GM19328 (cell line): ENCODE data around the gene CNOT8.

ENCODE experiments used
- ATAC-seq: cut with Tn5 transposase; IDR thresholded peaks from one replicate; pipeline ENCODE4 v1.9.1; 2021; ENCODE audit warnings: mild to moderate bottlenecking, moderate library complexity; ENCODE audit not compliant: unreplicated experiment

CNOT8 gene

DNA sequence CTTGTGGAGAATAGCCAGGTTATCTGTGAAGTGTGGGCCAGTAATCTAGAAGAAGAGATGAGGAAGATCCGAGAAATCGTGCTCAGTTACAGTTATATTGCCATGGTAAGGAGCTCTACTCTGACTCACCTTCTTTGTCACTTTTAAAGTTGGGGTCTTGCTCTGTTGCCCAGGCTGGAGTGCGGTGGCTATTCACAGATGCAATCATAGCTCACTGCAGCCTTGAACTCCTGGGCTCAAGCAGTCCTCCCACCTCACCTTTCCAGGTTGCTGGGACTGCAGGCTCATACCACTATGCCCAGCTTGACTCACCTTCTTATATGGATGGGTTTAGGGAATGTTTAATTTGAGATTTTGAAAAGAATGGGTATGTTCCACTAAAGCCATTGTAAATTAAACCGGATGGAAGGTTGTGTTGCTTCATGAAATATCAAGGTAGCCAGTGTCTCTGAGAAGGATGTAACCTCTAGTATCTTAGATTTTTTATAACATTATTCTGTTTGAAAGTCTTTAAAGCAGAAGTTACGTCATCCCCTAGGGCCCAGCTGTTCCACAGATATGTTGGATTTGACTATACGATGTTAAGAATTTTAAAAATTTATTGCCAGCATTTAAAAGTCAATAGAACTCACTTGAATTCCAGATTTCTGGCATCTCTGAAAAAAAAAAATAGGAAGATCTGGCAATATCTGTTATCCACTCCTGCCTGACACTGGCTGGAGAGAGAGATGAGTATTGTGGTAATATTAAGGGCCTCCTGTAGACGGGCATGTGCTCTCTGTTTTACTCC, 5.1 kb downstream of the CNOT8 start:
- no peak for ATAC-seq

GRCh38 chr5:154865466-154866184, 7.2 kb downstream of the CNOT8 start:
- no peak for ATAC-seq

DNA sequence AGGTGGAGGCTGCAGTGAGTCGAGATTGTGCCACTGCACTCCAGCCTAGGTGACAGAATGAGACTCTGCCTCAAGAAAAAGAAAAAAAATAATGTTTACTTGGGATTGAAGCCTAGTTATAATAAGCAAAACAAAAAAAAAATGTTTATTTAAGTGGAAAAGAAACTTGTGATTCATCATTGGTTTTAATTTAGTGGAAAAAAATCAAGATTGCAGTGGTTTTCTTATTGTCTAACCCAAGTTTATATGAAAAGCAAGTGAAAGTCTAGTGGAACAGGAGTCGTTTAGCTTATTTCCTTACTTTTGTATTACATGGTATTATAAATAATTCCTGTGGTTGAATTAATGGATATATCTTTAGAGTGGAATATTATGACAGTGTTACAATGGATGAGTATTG, 8.4 kb downstream of the CNOT8 start:
- no peak for ATAC-seq

DNA sequence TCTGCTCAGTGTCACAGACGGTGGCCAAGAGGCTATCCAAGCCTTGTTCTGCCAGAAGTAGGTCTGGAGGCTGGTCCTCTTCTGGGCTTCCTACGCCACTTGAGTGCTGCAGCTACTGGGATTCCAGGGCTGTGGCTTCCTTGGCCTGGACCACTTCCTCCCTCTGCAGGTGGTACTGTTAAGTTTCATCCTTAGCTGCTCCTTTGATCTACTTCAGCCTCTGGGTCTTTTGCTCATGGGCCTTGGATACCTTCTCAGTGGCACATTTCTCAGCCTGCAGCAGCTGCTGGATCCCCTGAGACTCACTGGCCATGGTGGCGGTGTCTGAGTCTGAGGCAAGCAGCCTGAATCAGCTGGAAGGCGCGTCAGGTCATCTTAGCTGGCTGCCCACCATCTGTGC, 10.3 kb downstream of the CNOT8 start:
- ATAC-seq: no peak

GRCh38 chr5:154871734-154872133, 13.3 kb downstream of the CNOT8 start:
- ATAC-seq: no peak

GRCh38 chr5:154873791-154874331, 15.4 kb downstream of the CNOT8 start:
- ATAC-seq: no peak

- no peak for ATAC-seq
These were observed 20.4 kb downstream of the CNOT8 start for GRCh38 chr5:154878642-154879335.

GRCh38 chr5:154881986-154882385, 23.6 kb downstream of the CNOT8 start:
- ATAC-seq: no peak

DNA sequence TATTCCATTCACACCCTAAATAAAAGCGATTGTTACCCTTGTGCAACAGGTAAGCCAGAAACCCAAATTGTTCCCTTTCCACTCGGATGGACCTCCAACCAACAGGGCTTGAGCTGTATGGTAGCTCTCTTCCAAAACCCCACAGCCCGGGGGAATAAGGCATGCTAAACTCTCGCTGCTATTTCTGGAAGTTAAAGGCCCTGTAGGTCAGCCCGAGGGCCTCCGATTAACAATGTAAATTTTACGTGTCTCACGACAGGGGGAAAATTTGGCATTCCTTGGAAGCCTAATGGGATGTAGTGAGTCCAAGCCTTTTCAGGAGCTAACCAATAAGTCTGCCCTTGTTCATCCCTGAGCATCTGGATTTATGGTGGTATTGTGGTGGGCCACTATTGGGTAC, 26.0 kb downstream of the CNOT8 start:
- ATAC-seq: no peak

DNA sequence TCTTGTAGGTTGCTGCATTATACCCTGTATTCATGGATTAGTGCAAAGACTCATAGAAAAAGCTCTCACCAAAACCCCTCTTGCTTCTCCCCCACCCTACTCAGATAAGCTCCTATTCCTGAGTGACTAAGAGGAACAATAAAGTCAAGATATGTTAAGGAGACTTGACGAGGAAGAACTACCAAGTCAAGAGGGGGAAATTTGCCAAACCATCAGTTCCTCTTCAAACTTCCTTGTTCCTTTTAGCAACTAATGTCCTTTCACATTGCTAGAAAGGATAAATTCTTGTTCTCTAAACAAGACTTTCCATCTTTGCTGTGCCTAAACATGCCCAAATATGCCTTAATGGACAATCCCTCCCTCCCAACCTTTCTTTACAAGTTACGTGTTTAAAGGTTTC, 27.0 kb downstream of the CNOT8 start:
- ATAC-seq: no peak

GRCh38 chr5:154892369-154892771, 33.9 kb downstream of the CNOT8 start:
- ATAC-seq: no peak

- no peak for ATAC-seq
These were observed 35.0 kb downstream of the CNOT8 start for GRCh38 chr5:154893381-154893780.

- ATAC-seq: no peak
These were observed 37.5 kb downstream of the CNOT8 start for GRCh38 chr5:154895606-154896561.

DNA sequence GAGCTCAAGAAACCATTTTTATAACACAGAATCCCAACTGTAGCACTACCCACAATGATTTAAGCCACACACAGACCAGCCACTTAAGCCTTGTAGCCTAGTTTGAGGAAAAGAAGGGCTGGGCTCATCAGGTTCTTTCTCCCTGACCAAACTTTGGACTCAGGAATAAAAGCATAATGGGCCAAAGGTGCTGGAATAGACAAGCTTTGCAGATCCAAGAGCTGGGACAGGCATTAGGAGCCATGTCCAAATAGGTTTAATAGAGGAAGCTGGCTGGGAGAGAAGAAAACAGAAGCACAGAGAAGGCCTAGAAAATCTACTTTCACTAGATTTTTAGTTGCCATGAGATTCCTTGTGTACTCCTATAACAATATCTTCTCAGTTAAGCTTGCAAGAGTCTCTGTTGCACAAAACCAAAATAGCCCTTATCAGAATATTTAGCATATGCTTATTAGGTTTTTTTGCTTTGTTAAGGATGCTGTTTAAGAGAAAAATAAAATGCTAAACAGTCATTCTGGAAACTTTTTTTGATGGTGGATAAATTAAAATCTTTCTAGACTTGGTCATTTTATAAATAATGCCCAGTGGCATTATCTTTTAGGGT, 38.2 kb downstream of the CNOT8 start:
- no peak for ATAC-seq

GRCh38 chr5:154898210-154898609, 39.8 kb downstream of the CNOT8 start:
- ATAC-seq: no peak

- ATAC-seq: no peak
These were observed 40.9 kb downstream of the CNOT8 start for GRCh38 chr5:154899151-154899816.

DNA sequence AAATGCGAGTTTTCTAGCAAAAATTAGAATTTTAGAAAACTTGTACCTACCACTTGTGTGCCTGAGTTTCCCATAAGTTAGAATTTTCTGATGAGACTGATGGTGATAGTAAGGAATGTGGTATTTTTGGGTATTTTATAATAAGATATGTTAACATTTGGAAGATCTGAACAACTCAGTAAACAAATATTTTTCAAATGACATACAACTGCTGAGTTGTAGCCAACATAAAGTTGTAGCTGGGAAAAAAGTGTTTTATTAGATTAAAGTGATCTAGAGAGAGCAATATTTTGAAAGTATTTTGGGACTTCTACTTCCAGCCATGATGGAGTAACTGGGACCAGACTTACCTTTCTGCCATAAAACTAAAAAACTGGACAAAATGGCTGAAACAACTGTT, 41.6 kb downstream of the CNOT8 start:
- ATAC-seq: no peak

DNA sequence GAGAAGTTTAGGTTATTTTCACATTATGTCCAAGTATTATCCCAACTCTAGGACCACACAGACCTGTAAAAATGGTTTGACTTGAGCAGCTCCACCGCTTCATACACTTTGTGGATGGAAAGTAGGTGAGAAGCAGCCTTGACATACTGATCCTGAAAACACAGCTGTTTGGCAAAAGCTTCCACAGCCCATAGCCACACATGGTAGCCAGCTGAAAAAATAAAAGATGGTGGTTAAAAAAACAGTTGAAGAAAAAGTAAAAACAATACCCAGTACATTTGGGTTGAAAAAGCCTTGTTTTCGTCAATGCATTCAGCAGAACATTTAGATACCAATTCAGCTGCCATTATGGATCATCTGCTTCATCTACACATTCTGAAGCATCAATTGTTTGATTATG, 42.8 kb downstream of the CNOT8 start:
- no peak for ATAC-seq

DNA sequence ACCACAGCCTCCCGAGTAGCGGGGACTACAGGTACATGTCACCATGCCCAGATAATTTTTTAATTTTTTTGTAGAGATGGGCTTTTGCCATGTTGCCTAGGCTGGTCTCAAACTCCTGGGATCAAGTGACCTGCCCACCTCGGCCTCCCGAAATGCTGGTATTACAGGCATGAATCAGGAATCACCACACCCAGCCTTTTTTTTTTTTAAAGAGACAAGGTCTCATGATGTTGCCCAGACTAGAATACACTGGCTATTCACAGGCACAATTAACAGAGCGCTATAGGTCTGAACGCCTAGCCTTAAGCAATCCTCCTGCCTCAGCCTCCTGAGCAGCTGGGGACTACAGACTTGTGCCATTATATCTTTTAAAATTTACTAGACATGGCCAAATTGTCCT, 43.5 kb downstream of the CNOT8 start:
- ATAC-seq: no peak
